ENCODE measurements around the gene APOC1.

Gene APOC1

GRCh38 chr19:44930088-44930487 lies 15.7 kb downstream of the APOC1 start:
- H3K4me3 ChIP-seq (ENCODE audit: low read depth in 1 of 2, low read length in 1 of 2): no peak overlapping the region
- H3K36me3 ChIP-seq: no peaks in the 10 kb centered on the region
- H3K9me3 ChIP-seq: no peaks in the 10 kb centered on the region
- H3K4me1 ChIP-seq (ENCODE audit: control insufficient read depth in 1 of 2, insufficient read depth in 1 of 2, low read depth in 1 of 2, low read length in 1 of 2): peaks cover 6 to 15% of the 10 kb centered on the region in 2 experiments
- H3K27me3 ChIP-seq: no peaks in the 10 kb centered on the region
- no peak overlapping the region for H3K27ac ChIP-seq
- no peak for TF ChIP-seq CTCF (IDR thresholded peaks at IDR 0.05)

GRCh38 chr19:44931541-44931940 lies 17.1 kb downstream of the APOC1 start:
- H3K27ac ChIP-seq: no peak overlapping the region
- TF ChIP-seq CTCF (IDR thresholded peaks at IDR 0.05): no peak
- peaks cover 0 to 7% of the 10 kb centered on the region in 2 experiments for H3K4me1 ChIP-seq (ENCODE audit: control insufficient read depth in 1 of 2, insufficient read depth in 1 of 2, low read depth in 1 of 2, low read length in 1 of 2)
- H3K27me3 ChIP-seq: no peaks in the 10 kb centered on the region
- H3K36me3 ChIP-seq: no peaks in the 10 kb centered on the region
- H3K9me3 ChIP-seq: no peaks in the 10 kb centered on the region
- no peak overlapping the region for H3K4me3 ChIP-seq (ENCODE audit: low read depth in 1 of 2, low read length in 1 of 2)

GRCh38 chr19:44939668-44940067 lies 25.3 kb downstream of the APOC1 start:
- TF ChIP-seq CTCF (IDR thresholded peaks at IDR 0.05): no peak
- H3K4me3 ChIP-seq (ENCODE audit: low read depth in 1 of 2, low read length in 1 of 2): no peak overlapping the region
- H3K4me1 ChIP-seq (ENCODE audit: control insufficient read depth in 1 of 2, insufficient read depth in 1 of 2, low read depth in 1 of 2, low read length in 1 of 2): no peaks in the 10 kb centered on the region
- no peaks in the 10 kb centered on the region for H3K9me3 ChIP-seq
- H3K27ac ChIP-seq: no peak overlapping the region
- no peaks in the 10 kb centered on the region for H3K36me3 ChIP-seq
- no peaks in the 10 kb centered on the region for H3K27me3 ChIP-seq

- no peak for TF ChIP-seq CTCF (IDR thresholded peaks at IDR 0.05)
Observed at GRCh38 chr19:44942067-44942571, 27.7 kb downstream of the APOC1 start, which contains the start of gene APOC4. APOC4 (plus strand) TSS chr19:44942237; CDS start chr19:44942278, 41 bp downstream.

GRCh38 chr19:44943801-44944249 lies 29.4 kb downstream of the APOC1 start:
- H3K4me3 ChIP-seq (ENCODE audit: low read depth in 1 of 2, low read length in 1 of 2): no peak overlapping the region
- no peaks in the 10 kb centered on the region for H3K27me3 ChIP-seq
- no peak overlapping the region for H3K27ac ChIP-seq
- peaks cover 0 to 6% of the 10 kb centered on the region in 2 experiments for H3K4me1 ChIP-seq (ENCODE audit: control insufficient read depth in 1 of 2, insufficient read depth in 1 of 2, low read depth in 1 of 2, low read length in 1 of 2)
- H3K9me3 ChIP-seq: no peaks in the 10 kb centered on the region
- no peaks in the 10 kb centered on the region for H3K36me3 ChIP-seq
- no peak for TF ChIP-seq CTCF (IDR thresholded peaks at IDR 0.05)

More at GRCh38 chr19:44942067-44942571, 27.7 kb downstream of the APOC1 start, which contains the start of gene APOC4:
- Histone ChIP-seq H3K27me3 (no peaks in the 10 kb centered on the region), H3K4me1 (ENCODE audit: control insufficient read depth in 1 of 2, insufficient read depth in 1 of 2, low read depth in 1 of 2, low read length in 1 of 2) (peaks cover 0 to 6% of the 10 kb centered on the region in 2 experiments), H3K27ac (no peak within 1 kb of the TSS), H3K9me3 (no peaks in the 10 kb centered on the region), H3K4me3 (ENCODE audit: low read depth in 1 of 2, low read length in 1 of 2) (no peak within 1 kb of the TSS), H3K36me3 (no peaks in the 10 kb centered on the region)
